Central memory CD8-positive, alpha-beta T cell (primary cell): ENCODE results near the gene ZNF532.

Experiments
- ATAC-seq: fragments of 150-1000 bp; cut with Tn5 transposase; replicated peaks from 2 replicates; pipeline ENCODE4 v1.10.0; 2022; ENCODE audit warnings: mild to moderate bottlenecking, moderate FRiP score, moderate number of reproducible peaks; ENCODE audit not compliant: poor library complexity, severe bottlenecking; ENCODE audit errors: extremely low read depth
- DNase-seq, 2 donors: peaks; one replicate each; pipeline ENCODE4 v3.0.0; 2021; ENCODE audit warnings: low spot score in 2 of 2
- H3K27ac Mint-ChIP-seq: one replicate; pipeline ENCODE4 v1.8.0; 2022; ENCODE audit warnings: low read depth, mild to moderate bottlenecking, moderate library complexity, mixed read lengths
- H3K27me3 Mint-ChIP-seq: one replicate; pipeline ENCODE4 v1.8.0; 2022; ENCODE audit warnings: mixed read lengths
- H3K36me3 Mint-ChIP-seq: one replicate; pipeline ENCODE4 v1.8.0; 2022; ENCODE audit warnings: mild to moderate bottlenecking, moderate library complexity, mixed read lengths; ENCODE audit not compliant: insufficient read depth
- H3K4me1 Mint-ChIP-seq: one replicate; pipeline ENCODE4 v1.8.0; 2022; ENCODE audit warnings: mixed read lengths
- H3K4me3 Mint-ChIP-seq: one replicate; pipeline ENCODE4 v1.8.0; 2022; ENCODE audit warnings: mild to moderate bottlenecking, moderate library complexity, mixed read lengths
- H3K9me3 Mint-ChIP-seq: one replicate; pipeline ENCODE4 v1.8.0; 2022; ENCODE audit warnings: mixed read lengths

Gene ZNF532

GRCh38 chr18:58886431-58886830 lies 21.8 kb downstream of the ZNF532 start:
- Mint-ChIP-seq H3K4me3 (peak overlapping the region; percentile 31), H3K36me3 (peaks cover 8% of the 10 kb centered on the region), H3K27ac (peak overlapping the region; percentile 70), H3K4me1 (peaks cover 20% of the 10 kb centered on the region), H3K27me3 (no peaks in the 10 kb centered on the region), H3K9me3 (no peaks in the 10 kb centered on the region)
- ATAC-seq (no peak), DNase-seq (no peak)

GRCh38 chr18:58886864-58887612 lies 22.4 kb downstream of the ZNF532 start:
- no peaks in the 10 kb centered on the region for H3K27me3 Mint-ChIP-seq
- H3K9me3 Mint-ChIP-seq: no peaks in the 10 kb centered on the region
- H3K36me3 Mint-ChIP-seq: peaks cover 7% of the 10 kb centered on the region
- ATAC-seq (no peak), DNase-seq (no peak)
- peak overlapping the region; percentile 31 for H3K4me3 Mint-ChIP-seq
- H3K27ac Mint-ChIP-seq: peak overlapping the region; percentile 70
- H3K4me1 Mint-ChIP-seq: peaks cover 25% of the 10 kb centered on the region

- Mint-ChIP-seq H3K4me1 (peaks cover 25% of the 10 kb centered on the region), H3K4me3 (peak overlapping the region; percentile 31), H3K9me3 (no peaks in the 10 kb centered on the region), H3K27me3 (no peaks in the 10 kb centered on the region), H3K27ac (peak overlapping the region; percentile 70), H3K36me3 (peaks cover 6% of the 10 kb centered on the region)
- DNase-seq: no peak
- ATAC-seq: no peak
Observed at GRCh38 chr18:58887613-58887963, 22.9 kb downstream of the ZNF532 start.

GRCh38 chr18:58891776-58892175 lies 27.1 kb downstream of the ZNF532 start:
- ATAC-seq: no peak
- Mint-ChIP-seq H3K27ac (no peak overlapping the region), H3K4me1 (peaks cover 51% of the 10 kb centered on the region), H3K9me3 (no peaks in the 10 kb centered on the region), H3K27me3 (no peaks in the 10 kb centered on the region), H3K36me3 (peaks cover 7% of the 10 kb centered on the region), H3K4me3 (no peak overlapping the region)
- no peak for DNase-seq

GRCh38 chr18:58892488-58892887 lies 27.8 kb downstream of the ZNF532 start:
- DNase-seq: no peak
- ATAC-seq: no peak
- H3K36me3 Mint-ChIP-seq: peaks cover 7% of the 10 kb centered on the region
- H3K27ac Mint-ChIP-seq: no peak overlapping the region
- H3K4me1 Mint-ChIP-seq: peaks cover 45% of the 10 kb centered on the region
- no peaks in the 10 kb centered on the region for H3K27me3 Mint-ChIP-seq
- H3K9me3 Mint-ChIP-seq: no peaks in the 10 kb centered on the region
- H3K4me3 Mint-ChIP-seq: no peak overlapping the region

GRCh38 chr18:58893388-58894099 lies 28.9 kb downstream of the ZNF532 start:
- DNase-seq (no peak), ATAC-seq (no peak)
- no peak overlapping the region for H3K4me3 Mint-ChIP-seq
- no peaks in the 10 kb centered on the region for H3K9me3 Mint-ChIP-seq
- H3K27ac Mint-ChIP-seq: peak overlapping the region; percentile 51
- peaks cover 5% of the 10 kb centered on the region for H3K36me3 Mint-ChIP-seq
- no peaks in the 10 kb centered on the region for H3K27me3 Mint-ChIP-seq
- peaks cover 42% of the 10 kb centered on the region for H3K4me1 Mint-ChIP-seq

GRCh38 chr18:58894930-58895329 lies 30.3 kb downstream of the ZNF532 start:
- no peak overlapping the region for H3K4me3 Mint-ChIP-seq
- DNase-seq: no peak
- ATAC-seq: no peak
- peaks cover 5% of the 10 kb centered on the region for H3K36me3 Mint-ChIP-seq
- H3K27me3 Mint-ChIP-seq: no peaks in the 10 kb centered on the region
- H3K9me3 Mint-ChIP-seq: no peaks in the 10 kb centered on the region
- peaks cover 42% of the 10 kb centered on the region for H3K4me1 Mint-ChIP-seq
- peak overlapping the region; percentile 75 for H3K27ac Mint-ChIP-seq

- no peaks in the 10 kb centered on the region for H3K9me3 Mint-ChIP-seq
- ATAC-seq: peak; percentile 37
- peaks cover 5% of the 10 kb centered on the region for H3K36me3 Mint-ChIP-seq
- no peak for DNase-seq
- peaks cover 42% of the 10 kb centered on the region for H3K4me1 Mint-ChIP-seq
- no peaks in the 10 kb centered on the region for H3K27me3 Mint-ChIP-seq
- peak overlapping the region; percentile 75 for H3K27ac Mint-ChIP-seq
- no peak overlapping the region for H3K4me3 Mint-ChIP-seq
Observed at GRCh38 chr18:58895385-58895784, 30.7 kb downstream of the ZNF532 start.

GRCh38 chr18:58896268-58896667 lies 31.6 kb downstream of the ZNF532 start:
- Mint-ChIP-seq H3K4me1 (peaks cover 46% of the 10 kb centered on the region), H3K27me3 (no peaks in the 10 kb centered on the region), H3K36me3 (peaks cover 5% of the 10 kb centered on the region), H3K9me3 (no peaks in the 10 kb centered on the region), H3K4me3 (peak overlapping the region; percentile 15), H3K27ac (peak overlapping the region; percentile 75)
- peak; percentile 67 for ATAC-seq
- DNase-seq: no peak

GRCh38 chr18:58896734-58897508 lies 32.2 kb downstream of the ZNF532 start:
- ATAC-seq: no peak
- peaks cover 5% of the 10 kb centered on the region for H3K36me3 Mint-ChIP-seq
- peak overlapping the region; percentile 75 for H3K27ac Mint-ChIP-seq
- H3K4me1 Mint-ChIP-seq: peaks cover 45% of the 10 kb centered on the region
- H3K4me3 Mint-ChIP-seq: peak overlapping the region; percentile 15
- H3K9me3 Mint-ChIP-seq: no peaks in the 10 kb centered on the region
- DNase-seq: no peak
- H3K27me3 Mint-ChIP-seq: no peaks in the 10 kb centered on the region

- Mint-ChIP-seq H3K4me3 (no peak overlapping the region), H3K27ac (no peak overlapping the region), H3K27me3 (no peaks in the 10 kb centered on the region), H3K9me3 (no peaks in the 10 kb centered on the region), H3K4me1 (peaks cover 50% of the 10 kb centered on the region), H3K36me3 (peaks cover 6% of the 10 kb centered on the region)
- no peak for DNase-seq
- ATAC-seq: no peak
Observed at GRCh38 chr18:58898010-58898799, 33.5 kb downstream of the ZNF532 start.

- peaks cover 8% of the 10 kb centered on the region for H3K36me3 Mint-ChIP-seq
- H3K9me3 Mint-ChIP-seq: no peaks in the 10 kb centered on the region
- H3K27me3 Mint-ChIP-seq: no peaks in the 10 kb centered on the region
- no peak overlapping the region for H3K27ac Mint-ChIP-seq
- DNase-seq (no peak), ATAC-seq (no peak)
- no peak overlapping the region for H3K4me3 Mint-ChIP-seq
- peaks cover 40% of the 10 kb centered on the region for H3K4me1 Mint-ChIP-seq
Observed at GRCh38 chr18:58900015-58900649, 35.5 kb downstream of the ZNF532 start.
